ENCODE results near the gene PDAP1.

DNA sequence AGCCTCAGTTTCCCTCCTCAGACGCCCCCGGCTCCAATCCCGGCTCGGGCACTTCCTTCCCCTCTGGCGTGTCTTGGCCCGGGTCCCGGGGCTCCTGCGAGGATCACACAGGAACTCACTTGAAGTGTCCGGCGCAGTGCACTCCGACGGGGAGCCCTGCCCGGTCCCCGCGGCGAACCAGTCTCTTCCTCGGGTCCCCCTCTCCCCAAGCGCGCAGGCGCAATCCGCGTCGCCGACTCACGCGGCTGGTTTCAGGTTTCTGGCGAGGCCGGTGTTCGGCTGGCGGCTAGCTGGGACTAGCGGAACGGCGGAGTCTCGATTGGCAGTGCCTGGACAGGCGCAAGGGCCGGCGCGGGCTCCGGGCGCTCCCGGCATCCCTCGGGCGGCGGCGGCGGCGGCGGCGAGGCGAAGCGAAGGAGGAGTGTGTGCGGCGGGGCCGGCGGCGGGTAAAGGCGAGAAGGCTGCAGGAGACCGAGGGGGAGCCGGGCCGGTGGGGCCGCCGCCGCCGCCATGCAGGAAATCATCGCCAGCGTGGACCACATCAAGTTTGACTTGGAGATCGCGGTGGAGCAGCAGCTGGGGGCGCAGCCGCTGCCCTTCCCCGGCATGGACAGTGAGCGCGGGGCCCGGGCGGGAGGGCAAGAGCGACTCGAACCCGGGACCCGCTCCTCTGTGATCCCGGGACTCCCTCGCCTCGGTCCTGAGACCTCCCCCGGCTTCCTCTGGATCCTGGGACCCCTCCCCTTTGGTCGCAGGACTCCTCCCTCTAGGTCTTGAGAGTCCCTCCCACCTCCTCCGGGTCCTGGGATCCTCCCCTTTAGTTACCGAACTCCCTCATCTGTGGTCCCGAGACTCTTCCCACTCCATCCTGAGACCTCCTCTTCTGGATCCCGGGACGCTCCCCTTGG is 30.4 kb upstream of the PDAP1 start, which contains the start of the genes CPSF4 and PTCD1:
- TF ChIP-seq, protein P1, sequence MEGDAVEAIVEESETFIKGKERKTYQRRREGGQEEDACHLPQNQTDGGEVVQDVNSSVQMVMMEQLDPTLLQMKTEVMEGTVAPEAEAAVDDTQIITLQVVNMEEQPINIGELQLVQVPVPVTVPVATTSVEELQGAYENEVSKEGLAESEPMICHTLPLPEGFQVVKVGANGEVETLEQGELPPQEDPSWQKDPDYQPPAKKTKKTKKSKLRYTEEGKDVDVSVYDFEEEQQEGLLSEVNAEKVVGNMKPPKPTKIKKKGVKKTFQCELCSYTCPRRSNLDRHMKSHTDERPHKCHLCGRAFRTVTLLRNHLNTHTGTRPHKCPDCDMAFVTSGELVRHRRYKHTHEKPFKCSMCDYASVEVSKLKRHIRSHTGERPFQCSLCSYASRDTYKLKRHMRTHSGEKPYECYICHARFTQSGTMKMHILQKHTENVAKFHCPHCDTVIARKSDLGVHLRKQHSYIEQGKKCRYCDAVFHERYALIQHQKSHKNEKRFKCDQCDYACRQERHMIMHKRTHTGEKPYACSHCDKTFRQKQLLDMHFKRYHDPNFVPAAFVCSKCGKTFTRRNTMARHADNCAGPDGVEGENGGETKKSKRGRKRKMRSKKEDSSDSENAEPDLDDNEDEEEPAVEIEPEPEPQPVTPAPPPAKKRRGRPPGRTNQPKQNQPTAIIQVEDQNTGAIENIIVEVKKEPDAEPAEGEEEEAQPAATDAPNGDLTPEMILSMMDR (conservative IDR thresholded peaks at IDR 0.05; ENCODE audit: low read depth, low read length), result no peak
- TF ChIP-seq MXI1 (IDR thresholded peaks at IDR 0.05; ENCODE audit: borderline replicate concordance, low read depth, low read length) (peak; percentile 67; the same call in 1 of the 2 replicates), POLR2A (IDR thresholded peaks at IDR 0.05; ENCODE audit: low read depth, low read length) (peak; percentile 41; the same call in 1 of the 2 replicates), CEBPB (IDR thresholded peaks at IDR 0.05; ENCODE audit: low read depth, low read length) (no peak), BHLHE40 (IDR thresholded peaks at IDR 0.05; ENCODE audit: low read depth, low read length) (peak; percentile 90), RFX5 (IDR thresholded peaks at IDR 0.05; ENCODE audit: low read depth, low read length) (no peak), RAD21 (IDR thresholded peaks at IDR 0.05; ENCODE audit: low read length) (no peak), SMC3 (IDR thresholded peaks at IDR 0.05; ENCODE audit: low read depth, low read length) (no peak), NFE2L2 (IDR thresholded peaks at IDR 0.05; ENCODE audit: low read depth, low read length) (no peak)
- TF ChIP-seq, protein P2, sequence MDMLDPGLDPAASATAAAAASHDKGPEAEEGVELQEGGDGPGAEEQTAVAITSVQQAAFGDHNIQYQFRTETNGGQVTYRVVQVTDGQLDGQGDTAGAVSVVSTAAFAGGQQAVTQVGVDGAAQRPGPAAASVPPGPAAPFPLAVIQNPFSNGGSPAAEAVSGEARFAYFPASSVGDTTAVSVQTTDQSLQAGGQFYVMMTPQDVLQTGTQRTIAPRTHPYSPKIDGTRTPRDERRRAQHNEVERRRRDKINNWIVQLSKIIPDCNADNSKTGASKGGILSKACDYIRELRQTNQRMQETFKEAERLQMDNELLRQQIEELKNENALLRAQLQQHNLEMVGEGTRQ (IDR thresholded peaks at IDR 0.05; ENCODE audit: low read depth, low read length), result no peak

All from IMR-90 (cell line).